ENCODE data around the gene FXYD4.

FXYD4 gene

DNA sequence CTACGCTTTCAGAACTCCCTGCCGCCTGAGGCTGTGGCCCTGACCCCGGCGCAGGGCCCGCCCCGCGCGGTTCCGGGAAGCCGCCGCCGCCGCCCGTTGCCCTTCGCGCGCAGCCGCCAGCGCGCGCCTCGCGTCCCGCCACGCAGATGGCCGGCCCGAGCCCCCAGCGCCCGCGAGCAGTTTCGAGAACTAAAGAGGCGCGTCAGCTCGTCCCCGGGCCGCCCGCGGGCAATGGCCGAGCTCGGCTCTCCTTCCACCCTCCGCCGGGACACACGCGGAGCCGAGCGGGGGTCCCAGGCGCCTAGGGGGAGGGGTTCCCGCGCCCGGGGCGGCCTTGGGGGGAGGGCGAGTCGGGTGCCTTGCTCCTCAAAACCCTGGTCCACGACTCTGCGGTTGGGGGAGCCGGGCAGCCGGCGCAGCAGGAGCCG, 35.7 kb downstream of the FXYD4 start:
- peak overlapping the region; percentile 98 to 99 for H3K27ac ChIP-seq (ENCODE audit: insufficient read depth in 1 of 2, low read depth in 1 of 2, low read length in 2 of 2, poor library complexity in 1 of 2, severe bottlenecking in 2 of 2)
- POLR2A ChIA-PET, result interaction anchor here (0.5 to 3.6 kb wide), 6 partner anchors 9 to 399 kb away, joined by 3 to 32 read pairs (median 4); partner anchors contain the start of gene ZNF487
- peak in 2 of 3 donors; percentile 33 to 36 for DNase-seq
- CTCF ChIA-PET, result interaction anchor here (1.0 to 3.6 kb wide), 8 partner anchors 11 to 52 kb away, joined by 4 to 10 read pairs (median 6); partner anchors contain the start of gene ZNF487
- no peaks in the 10 kb centered on the region for H3K27me3 ChIP-seq (replicated peaks in 2 of 5; ENCODE audit: control insufficient read depth in 4 of 5, insufficient read depth in 5 of 5, low read length in 4 of 5)
- peaks cover 0 to 16% (median 6%) of the 10 kb centered on the region in 4 experiments for H3K36me3 ChIP-seq (ENCODE audit: control insufficient read depth in 4 of 4, insufficient read depth in 4 of 4, low read length in 3 of 4)
- H3K9me3 ChIP-seq (ENCODE audit: control extremely low read depth in 1 of 5, control insufficient read depth in 4 of 5, insufficient read depth in 2 of 5, low read depth in 1 of 5, low read length in 4 of 5), result no peaks in the 10 kb centered on the region
- H3K4me3 ChIP-seq (ENCODE audit: control insufficient read depth in 1 of 7, extremely low read depth in 1 of 7, insufficient read depth in 4 of 7, low read depth in 2 of 7, low read length in 6 of 7), result peak overlapping the region; percentile 76 to 92 (median 84)
- peaks cover 9 to 63% (median 48%) of the 10 kb centered on the region in 4 experiments for H3K4me1 ChIP-seq (ENCODE audit: control extremely low read depth in 1 of 4, control insufficient read depth in 4 of 4, insufficient read depth in 4 of 4, low read length in 3 of 4)
- WGBS (ENCODE audit: insufficient coverage), result 0% methylated on average over 38 of the region's 59 CpGs

DNA sequence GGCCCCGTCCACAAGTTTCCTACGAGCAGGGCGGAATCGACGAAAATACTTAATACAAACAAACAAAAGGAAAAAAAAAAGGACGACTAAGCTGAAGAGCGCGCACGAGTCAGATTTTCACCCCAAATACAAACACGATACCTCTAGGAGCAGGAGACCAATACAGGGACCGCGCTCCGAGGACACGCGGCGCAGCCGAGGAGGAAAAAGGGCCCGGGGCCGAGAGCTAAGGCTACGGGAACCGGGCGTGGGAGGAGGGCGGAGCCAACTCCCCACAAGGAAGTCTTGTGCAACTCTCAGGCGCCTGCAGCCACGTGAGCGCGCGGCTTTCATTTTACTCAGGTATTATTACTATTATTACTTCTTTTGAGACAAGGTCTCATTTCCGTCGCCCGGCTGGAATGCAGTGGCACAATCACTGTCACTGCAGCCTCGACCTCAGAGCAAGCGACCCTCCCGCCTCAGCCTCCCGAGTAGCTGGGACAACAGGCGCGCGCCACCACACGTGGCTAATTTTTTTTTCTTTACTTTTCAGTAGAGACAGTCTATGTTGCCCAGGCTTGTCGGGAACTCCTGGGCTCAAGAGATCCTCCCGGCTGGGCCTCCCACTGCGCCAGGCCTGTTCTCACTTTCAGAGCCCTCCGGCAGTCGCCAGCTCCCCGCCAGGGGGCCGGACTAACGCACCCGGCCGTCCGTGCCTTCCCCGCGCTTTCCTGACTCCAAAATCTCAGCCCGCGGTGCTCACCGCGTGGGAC, 36.3 kb downstream of the FXYD4 start:
- WGBS (ENCODE audit: insufficient coverage), result 0% methylated on average over 40 of the region's 56 CpGs
- peak; percentile 89 to 94 (median 93) for DNase-seq
- H3K4me3 ChIP-seq (ENCODE audit: control insufficient read depth in 1 of 7, extremely low read depth in 1 of 7, insufficient read depth in 4 of 7, low read depth in 2 of 7, low read length in 6 of 7), result peak overlapping the region; percentile 76 to 92 (median 84)
- ChIA-PET CTCF (interaction anchor here (0.6 to 3.6 kb wide), 11 partner anchors 9 to 51 kb away, joined by 3 to 10 read pairs (median 6); partner anchors contain the start of gene ZNF487), POLR2A (interaction anchor here (0.6 to 3.6 kb wide), 6 partner anchors 10 to 75 kb away, joined by 3 to 32 read pairs (median 4); partner anchors contain the start of gene ZNF487)
- H3K9me3 ChIP-seq (ENCODE audit: control extremely low read depth in 1 of 5, control insufficient read depth in 4 of 5, insufficient read depth in 2 of 5, low read depth in 1 of 5, low read length in 4 of 5), result no peaks in the 10 kb centered on the region
- H3K4me1 ChIP-seq (ENCODE audit: control extremely low read depth in 1 of 4, control insufficient read depth in 4 of 4, insufficient read depth in 4 of 4, low read length in 3 of 4), result peaks cover 7 to 60% (median 45%) of the 10 kb centered on the region in 4 experiments
- H3K27ac ChIP-seq (ENCODE audit: insufficient read depth in 1 of 2, low read depth in 1 of 2, low read length in 2 of 2, poor library complexity in 1 of 2, severe bottlenecking in 2 of 2), result peak overlapping the region; percentile 98 to 99
- H3K36me3 ChIP-seq (ENCODE audit: control insufficient read depth in 4 of 4, insufficient read depth in 4 of 4, low read length in 3 of 4), result peaks cover 0 to 10% (median 5%) of the 10 kb centered on the region in 4 experiments
- H3K27me3 ChIP-seq (replicated peaks in 2 of 5; ENCODE audit: control insufficient read depth in 4 of 5, insufficient read depth in 5 of 5, low read length in 4 of 5), result no peaks in the 10 kb centered on the region

DNA sequence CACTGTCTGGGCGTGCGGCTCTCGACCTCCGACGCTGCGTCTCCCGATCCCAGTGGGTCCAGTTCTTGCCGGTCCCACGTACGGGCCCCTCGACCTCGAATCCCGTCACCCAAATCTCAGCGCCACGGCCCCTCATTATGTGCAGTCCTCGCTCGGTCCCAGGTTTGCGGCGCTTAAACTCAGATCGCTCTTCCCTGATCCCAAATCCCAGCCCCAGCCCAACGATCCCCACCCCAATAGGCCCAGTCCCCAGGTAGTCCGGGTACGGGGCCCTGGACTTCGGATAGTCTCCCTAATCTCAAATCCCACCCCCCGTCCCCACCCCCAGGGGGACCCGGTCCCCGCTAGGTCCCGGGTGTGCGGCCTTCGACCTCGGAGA, 36.9 kb downstream of the FXYD4 start:
- DNase-seq, result no peak
- POLR2A ChIA-PET, result interaction anchor here (0.9 to 3.6 kb wide), 3 partner anchors 10 to 13 kb away, joined by 3 to 32 read pairs (median 4); no protein-coding TSS in a partner anchor
- Histone ChIP-seq H3K4me3 (ENCODE audit: control insufficient read depth in 1 of 7, extremely low read depth in 1 of 7, insufficient read depth in 4 of 7, low read depth in 2 of 7, low read length in 6 of 7) (peak overlapping the region; percentile 76 to 92 (median 84)), H3K36me3 (ENCODE audit: control insufficient read depth in 4 of 4, insufficient read depth in 4 of 4, low read length in 3 of 4) (peaks cover 0 to 5% (median 3%) of the 10 kb centered on the region in 4 experiments), H3K4me1 (ENCODE audit: control extremely low read depth in 1 of 4, control insufficient read depth in 4 of 4, insufficient read depth in 4 of 4, low read length in 3 of 4) (peaks cover 7 to 55% (median 42%) of the 10 kb centered on the region in 4 experiments), H3K27ac (ENCODE audit: insufficient read depth in 1 of 2, low read depth in 1 of 2, low read length in 2 of 2, poor library complexity in 1 of 2, severe bottlenecking in 2 of 2) (peak overlapping the region; percentile 98 to 99), H3K9me3 (ENCODE audit: control extremely low read depth in 1 of 5, control insufficient read depth in 4 of 5, insufficient read depth in 2 of 5, low read depth in 1 of 5, low read length in 4 of 5) (no peaks in the 10 kb centered on the region), H3K27me3 (replicated peaks in 2 of 5; ENCODE audit: control insufficient read depth in 4 of 5, insufficient read depth in 5 of 5, low read length in 4 of 5) (no peaks in the 10 kb centered on the region)
- CTCF ChIA-PET, result interaction anchor here (0.7 to 3.6 kb wide), 7 partner anchors 8 to 51 kb away, joined by 4 to 10 read pairs (median 7); partner anchors contain the start of gene ZNF487
- 0% methylated on average over 15 of the region's 31 CpGs for WGBS (ENCODE audit: insufficient coverage)

DNA sequence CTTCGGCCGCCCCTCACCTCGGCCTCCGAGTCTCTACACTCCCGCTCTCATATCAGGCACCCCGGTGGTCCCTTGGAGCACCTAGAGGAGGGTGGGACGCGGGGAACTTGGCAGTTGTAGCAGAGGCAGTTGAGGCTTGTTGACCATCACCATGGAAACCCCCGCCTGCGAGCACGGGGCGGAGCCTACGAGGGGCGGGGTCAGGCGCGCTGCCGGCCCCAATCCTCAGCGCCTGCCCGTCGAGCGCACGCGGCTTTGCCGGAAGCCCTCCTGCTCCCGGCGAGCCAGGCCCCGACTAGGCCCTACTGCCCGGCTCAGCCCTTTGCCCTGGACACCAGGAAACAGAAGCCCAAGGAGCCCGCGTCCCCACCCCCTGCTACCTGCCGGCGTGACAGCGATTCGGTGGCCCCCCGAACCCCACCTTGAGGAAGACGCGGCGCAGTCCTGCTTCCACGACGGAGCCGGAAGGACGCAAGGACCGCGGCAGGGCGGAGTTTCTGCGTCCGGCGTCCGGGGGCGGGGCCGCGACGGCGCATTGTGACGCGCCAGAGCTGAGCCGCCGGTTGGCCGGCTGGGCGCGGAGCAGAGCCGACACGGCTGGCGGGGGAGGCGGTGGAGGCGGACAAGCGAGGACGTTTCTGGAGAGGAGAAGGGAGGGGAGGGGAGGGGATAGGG, 37.4 kb downstream of the FXYD4 start, which contains the start of gene HNRNPF:
TSS of gene HNRNPF (minus strand) at position 477 of the 675 bp plus-strand sequence. CDS start 21,302 bp downstream, outside the sequence.
- Histone ChIP-seq H3K4me1 (ENCODE audit: control extremely low read depth in 1 of 4, control insufficient read depth in 4 of 4, insufficient read depth in 4 of 4, low read length in 3 of 4) (peaks cover 7 to 50% (median 39%) of the 10 kb centered on the region in 4 experiments), H3K4me3 (ENCODE audit: control insufficient read depth in 1 of 7, extremely low read depth in 1 of 7, insufficient read depth in 4 of 7, low read depth in 2 of 7, low read length in 6 of 7) (peak within 1 kb of the TSS; percentile 77 to 92 (median 85)), H3K27me3 (replicated peaks in 2 of 5; ENCODE audit: control insufficient read depth in 4 of 5, insufficient read depth in 5 of 5, low read length in 4 of 5) (no peaks in the 10 kb centered on the region), H3K9me3 (ENCODE audit: control extremely low read depth in 1 of 5, control insufficient read depth in 4 of 5, insufficient read depth in 2 of 5, low read depth in 1 of 5, low read length in 4 of 5) (no peaks in the 10 kb centered on the region), H3K36me3 (ENCODE audit: control insufficient read depth in 4 of 4, insufficient read depth in 4 of 4, low read length in 3 of 4) (no peaks in the 10 kb centered on the region), H3K27ac (ENCODE audit: insufficient read depth in 1 of 2, low read depth in 1 of 2, low read length in 2 of 2, poor library complexity in 1 of 2, severe bottlenecking in 2 of 2) (peak within 1 kb of the TSS; percentile 98 to 99)
- CTCF ChIA-PET, result interaction anchor here (0.7 to 1.8 kb wide), 3 partner anchors 27 to 205 kb away, joined by 3 to 10 read pairs (median 6); partner anchors contain the start of gene ZNF487
- WGBS (ENCODE audit: insufficient coverage), result under 1% methylated on average over 30 of the region's 68 CpGs
- DNase-seq, result peak; percentile 94 to 97 (median 97)
- POLR2A ChIA-PET, result interaction anchor here (1.0 to 3.6 kb wide), 3 partner anchors 11 to 51 kb away, joined by 4 to 32 read pairs (median 4); partner anchors contain the start of gene ZNF487

DNA sequence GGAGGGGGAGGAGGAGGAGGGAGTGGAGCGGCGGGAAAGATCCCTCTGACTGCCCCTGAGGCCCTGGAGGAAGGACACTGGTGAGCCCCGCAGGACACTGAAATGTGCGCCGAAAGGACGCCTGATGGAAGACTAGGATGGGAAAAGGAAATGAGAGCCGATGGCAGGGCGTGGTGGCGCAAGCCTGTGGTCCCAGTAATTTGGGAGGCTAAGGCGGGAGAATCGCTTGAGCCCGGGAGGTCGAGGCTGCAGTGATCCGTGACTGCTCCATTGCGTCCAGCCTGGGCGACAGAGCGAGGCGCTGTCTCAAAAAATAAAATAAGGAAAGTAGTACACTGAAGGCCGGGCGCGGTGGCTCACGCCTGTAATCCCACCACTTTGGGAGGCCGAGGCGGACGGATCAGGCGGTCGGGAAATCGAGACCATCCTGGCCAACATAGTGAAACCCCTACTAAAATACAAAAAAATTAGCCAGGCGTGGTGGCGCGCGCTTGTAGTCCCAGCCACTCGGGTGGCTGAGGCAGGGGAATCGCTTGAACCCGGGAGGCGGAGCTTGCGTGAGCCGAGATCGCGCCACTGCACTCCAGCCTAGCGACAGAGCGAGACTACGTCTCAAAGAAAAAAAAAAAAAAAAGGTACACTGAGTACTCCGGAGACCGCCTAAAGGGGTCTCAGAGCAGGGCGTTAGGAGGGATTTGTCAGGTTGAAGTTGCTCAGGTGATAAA, 38.1 kb downstream of the FXYD4 start:
- DNase-seq, result peak; percentile 36 to 78 (median 73)
- ChIA-PET POLR2A (interaction anchor here (0.7 to 3.6 kb wide), 4 partner anchors 10 to 51 kb away, joined by 3 to 32 read pairs (median 4); partner anchors contain the start of gene ZNF487), CTCF (interaction anchor here (0.7 to 1.0 kb wide), 2 partner anchors 25 to 206 kb away, joined by 3 read pairs; no protein-coding TSS in a partner anchor)
- H3K4me1 ChIP-seq (ENCODE audit: control extremely low read depth in 1 of 4, control insufficient read depth in 4 of 4, insufficient read depth in 4 of 4, low read length in 3 of 4), result peaks cover 7 to 43% (median 34%) of the 10 kb centered on the region in 4 experiments
- 15% methylated on average over 31 of the region's 46 CpGs for WGBS (ENCODE audit: insufficient coverage)
- peak overlapping the region; percentile 77 to 92 (median 80) for H3K4me3 ChIP-seq (ENCODE audit: control insufficient read depth in 1 of 7, extremely low read depth in 1 of 7, insufficient read depth in 4 of 7, low read depth in 2 of 7, low read length in 6 of 7)
- H3K27ac ChIP-seq (ENCODE audit: insufficient read depth in 1 of 2, low read depth in 1 of 2, low read length in 2 of 2, poor library complexity in 1 of 2, severe bottlenecking in 2 of 2), result peak overlapping the region; percentile 98 to 99
- H3K9me3 ChIP-seq (ENCODE audit: control extremely low read depth in 1 of 5, control insufficient read depth in 4 of 5, insufficient read depth in 2 of 5, low read depth in 1 of 5, low read length in 4 of 5), result no peaks in the 10 kb centered on the region
- H3K36me3 ChIP-seq (ENCODE audit: control insufficient read depth in 4 of 4, insufficient read depth in 4 of 4, low read length in 3 of 4), result no peaks in the 10 kb centered on the region
- H3K27me3 ChIP-seq (replicated peaks in 2 of 5; ENCODE audit: control insufficient read depth in 4 of 5, insufficient read depth in 5 of 5, low read length in 4 of 5), result no peaks in the 10 kb centered on the region

DNA sequence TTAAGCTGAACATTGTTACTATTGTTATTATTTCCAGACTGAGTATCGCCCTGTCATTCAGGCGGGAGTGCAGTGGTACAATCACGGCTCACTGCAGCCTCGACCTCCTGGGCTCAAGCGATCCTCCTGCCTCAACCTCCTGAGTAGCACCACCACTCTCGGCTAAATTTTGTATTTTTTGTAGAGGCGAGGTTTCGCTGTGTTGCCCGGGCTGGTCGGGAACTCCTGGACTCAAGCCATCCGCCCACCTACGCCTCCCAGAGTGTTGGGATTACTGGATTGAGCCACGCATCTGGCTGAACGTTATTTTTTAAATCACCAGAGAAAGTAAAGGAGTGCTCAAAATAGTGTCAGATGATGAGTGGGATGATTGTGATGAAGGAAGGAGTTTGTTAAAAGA, 38.9 kb downstream of the FXYD4 start:
- Histone ChIP-seq H3K9me3 (ENCODE audit: control extremely low read depth in 1 of 5, control insufficient read depth in 4 of 5, insufficient read depth in 2 of 5, low read depth in 1 of 5, low read length in 4 of 5) (no peaks in the 10 kb centered on the region), H3K36me3 (ENCODE audit: control insufficient read depth in 4 of 4, insufficient read depth in 4 of 4, low read length in 3 of 4) (no peaks in the 10 kb centered on the region), H3K27me3 (replicated peaks in 2 of 5; ENCODE audit: control insufficient read depth in 4 of 5, insufficient read depth in 5 of 5, low read length in 4 of 5) (no peaks in the 10 kb centered on the region), H3K27ac (ENCODE audit: insufficient read depth in 1 of 2, low read depth in 1 of 2, low read length in 2 of 2, poor library complexity in 1 of 2, severe bottlenecking in 2 of 2) (peak overlapping the region in 1 of 2 experiments; percentile 99), H3K4me1 (ENCODE audit: control extremely low read depth in 1 of 4, control insufficient read depth in 4 of 4, insufficient read depth in 4 of 4, low read length in 3 of 4) (peaks cover 2 to 35% (median 27%) of the 10 kb centered on the region in 4 experiments), H3K4me3 (ENCODE audit: control insufficient read depth in 1 of 7, extremely low read depth in 1 of 7, insufficient read depth in 4 of 7, low read depth in 2 of 7, low read length in 6 of 7) (peak overlapping the region in 3 of 7 experiments; percentile 80 to 92 (median 91))
- ChIA-PET CTCF (interaction anchor here (1.0 kb wide), 1 partner anchor 25 kb away, joined by 3 read pairs; no protein-coding TSS in a partner anchor), POLR2A (interaction anchor here (0.7 to 3.6 kb wide), 3 partner anchors 9 to 50 kb away, joined by 3 to 32 read pairs (median 4); no protein-coding TSS in a partner anchor)
- 99% methylated on average over 14 of the region's 14 CpGs for WGBS (ENCODE audit: insufficient coverage)
- DNase-seq, result no peak

Data from common myeloid progenitor, CD34-positive (primary cell).